ENCODE measurements around the gene ZNF43. TPM values are rescaled to one million over a fixed set of nuclear protein-coding genes. Genes with fewer than 3 reads are reported as not detected.
"Not testable (repeated sequence)": the region's sequence is repeated elsewhere in the genome, so short reads cannot be mapped to it uniquely, and the experiment has no call there.

Gene ZNF43
- total RNA-seq, 1 donor from 2014 or later = 10.4 TPM

- peaks cover 8 to 32% (median 14%) of the 10 kb centered on the region in 3 donors for H3K36me3 ChIP-seq (ENCODE audit: control insufficient read depth in 3 of 3, insufficient read depth in 3 of 3, low read length in 3 of 3)
- H3K27ac ChIP-seq (ENCODE audit: low read depth, low read length) = no peak overlapping the region
- no peaks in the 10 kb centered on the region for H3K27me3 ChIP-seq (ENCODE audit: control insufficient read depth in 3 of 3, insufficient read depth in 3 of 3, low read length in 3 of 3)
- H3K4me1 ChIP-seq (ENCODE audit: control insufficient read depth in 3 of 3, insufficient read depth in 3 of 3, low read length in 3 of 3) = no peaks in the 10 kb centered on the region
- no peak overlapping the region for H3K4me3 ChIP-seq (ENCODE audit: low read length in 3 of 3)
- no peak overlapping the region for H3K9ac ChIP-seq (ENCODE audit: low read depth in 1 of 3, low read length in 3 of 3)
- H3K9me3 ChIP-seq (ENCODE audit: control insufficient read depth in 3 of 3, low read length in 3 of 3) = no peaks in the 10 kb centered on the region
Observed at GRCh38 chr19:21758296-21758695, 77.7 kb downstream of the ZNF43 start.

GRCh38 chr19:21755555-21755954, 80.4 kb downstream of the ZNF43 start:
- not testable (repeated sequence) for H3K9ac ChIP-seq (ENCODE audit: low read depth in 1 of 3, low read length in 3 of 3); H3K4me3 ChIP-seq (ENCODE audit: low read length in 3 of 3); H3K4me1 ChIP-seq (ENCODE audit: control insufficient read depth in 3 of 3, insufficient read depth in 3 of 3, low read length in 3 of 3); H3K27me3 ChIP-seq (ENCODE audit: control insufficient read depth in 3 of 3, insufficient read depth in 3 of 3, low read length in 3 of 3); H3K9me3 ChIP-seq (ENCODE audit: control insufficient read depth in 3 of 3, low read length in 3 of 3); H3K27ac ChIP-seq (ENCODE audit: low read depth, low read length)
- H3K36me3 ChIP-seq (ENCODE audit: control insufficient read depth in 3 of 3, insufficient read depth in 3 of 3, low read length in 3 of 3) = peaks cover 11 to 32% (median 16%) of the 10 kb centered on the region in 3 donors

Other genes starting within 250 kb of the ZNF43 start
- gene ZNF100, start 68.6 kb downstream of the ZNF43 start, total RNA-seq = 3.7 TPM
- gene ZNF208, start 174.8 kb upstream of the ZNF43 start, total RNA-seq = 1.0 TPM
- gene ZNF257, start 216.3 kb upstream of the ZNF43 start, total RNA-seq = 0.52 TPM